Measurements from ENCODE around the gene CXCL16. TPM values are rescaled to one million over a fixed set of nuclear protein-coding genes. Genes with fewer than 3 reads are reported as not detected.

Gene CXCL16
- total RNA-seq, 1 donor from 2014 or later: 0.21 TPM

- H3K36me3 ChIP-seq: no peaks in the 10 kb centered on the region
- H3K4me3 Mint-ChIP-seq: peak overlapping the region; percentile 86
- no peaks in the 10 kb centered on the region for H3K27me3 ChIP-seq
- H3F3A ChIP-seq (ENCODE audit: low read depth): peaks cover 10% of the 10 kb centered on the region
- H3K4me2 ChIP-seq: peak overlapping the region; percentile 98
- H3K4me1 Mint-ChIP-seq: peaks cover 11% of the 10 kb centered on the region
- H3K4me3 ChIP-seq: peak overlapping the region; percentile 89
- H3K9me3 Mint-ChIP-seq: no peaks in the 10 kb centered on the region
- H3K27ac Mint-ChIP-seq: no peak overlapping the region
- no peak overlapping the region for H3K9ac ChIP-seq
- TF ChIP-seq EZH2 (IDR thresholded peaks at IDR 0.05) (no peak), EZH2phosphoT487 (IDR thresholded peaks at IDR 0.05) (no peak)
- TF ChIP-seq, protein P1, sequence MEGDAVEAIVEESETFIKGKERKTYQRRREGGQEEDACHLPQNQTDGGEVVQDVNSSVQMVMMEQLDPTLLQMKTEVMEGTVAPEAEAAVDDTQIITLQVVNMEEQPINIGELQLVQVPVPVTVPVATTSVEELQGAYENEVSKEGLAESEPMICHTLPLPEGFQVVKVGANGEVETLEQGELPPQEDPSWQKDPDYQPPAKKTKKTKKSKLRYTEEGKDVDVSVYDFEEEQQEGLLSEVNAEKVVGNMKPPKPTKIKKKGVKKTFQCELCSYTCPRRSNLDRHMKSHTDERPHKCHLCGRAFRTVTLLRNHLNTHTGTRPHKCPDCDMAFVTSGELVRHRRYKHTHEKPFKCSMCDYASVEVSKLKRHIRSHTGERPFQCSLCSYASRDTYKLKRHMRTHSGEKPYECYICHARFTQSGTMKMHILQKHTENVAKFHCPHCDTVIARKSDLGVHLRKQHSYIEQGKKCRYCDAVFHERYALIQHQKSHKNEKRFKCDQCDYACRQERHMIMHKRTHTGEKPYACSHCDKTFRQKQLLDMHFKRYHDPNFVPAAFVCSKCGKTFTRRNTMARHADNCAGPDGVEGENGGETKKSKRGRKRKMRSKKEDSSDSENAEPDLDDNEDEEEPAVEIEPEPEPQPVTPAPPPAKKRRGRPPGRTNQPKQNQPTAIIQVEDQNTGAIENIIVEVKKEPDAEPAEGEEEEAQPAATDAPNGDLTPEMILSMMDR (IDR thresholded peaks at IDR 0.05): no peak
- no peak overlapping the region for H3K27ac ChIP-seq
- no peak overlapping the region for H2AFZ ChIP-seq (replicated peaks)
- peaks cover 27% of the 10 kb centered on the region for H3K79me2 ChIP-seq (ENCODE audit: low read depth)
- peaks cover 10% of the 10 kb centered on the region for H4K20me1 ChIP-seq (ENCODE audit: low read depth)
- no peaks in the 10 kb centered on the region for H3K36me3 Mint-ChIP-seq
- peaks cover 3% of the 10 kb centered on the region for H3K4me1 ChIP-seq
- H3K27me3 Mint-ChIP-seq (ENCODE audit: insufficient read depth, low read depth): peaks cover 3% of the 10 kb centered on the region
- no peaks in the 10 kb centered on the region for H3K9me3 ChIP-seq (ENCODE audit: low read depth)
- DNase-seq (ENCODE audit: low spot score): no peak
Observed at GRCh38 chr17:4711661-4712181, 28.0 kb downstream of the CXCL16 start.

DNA sequence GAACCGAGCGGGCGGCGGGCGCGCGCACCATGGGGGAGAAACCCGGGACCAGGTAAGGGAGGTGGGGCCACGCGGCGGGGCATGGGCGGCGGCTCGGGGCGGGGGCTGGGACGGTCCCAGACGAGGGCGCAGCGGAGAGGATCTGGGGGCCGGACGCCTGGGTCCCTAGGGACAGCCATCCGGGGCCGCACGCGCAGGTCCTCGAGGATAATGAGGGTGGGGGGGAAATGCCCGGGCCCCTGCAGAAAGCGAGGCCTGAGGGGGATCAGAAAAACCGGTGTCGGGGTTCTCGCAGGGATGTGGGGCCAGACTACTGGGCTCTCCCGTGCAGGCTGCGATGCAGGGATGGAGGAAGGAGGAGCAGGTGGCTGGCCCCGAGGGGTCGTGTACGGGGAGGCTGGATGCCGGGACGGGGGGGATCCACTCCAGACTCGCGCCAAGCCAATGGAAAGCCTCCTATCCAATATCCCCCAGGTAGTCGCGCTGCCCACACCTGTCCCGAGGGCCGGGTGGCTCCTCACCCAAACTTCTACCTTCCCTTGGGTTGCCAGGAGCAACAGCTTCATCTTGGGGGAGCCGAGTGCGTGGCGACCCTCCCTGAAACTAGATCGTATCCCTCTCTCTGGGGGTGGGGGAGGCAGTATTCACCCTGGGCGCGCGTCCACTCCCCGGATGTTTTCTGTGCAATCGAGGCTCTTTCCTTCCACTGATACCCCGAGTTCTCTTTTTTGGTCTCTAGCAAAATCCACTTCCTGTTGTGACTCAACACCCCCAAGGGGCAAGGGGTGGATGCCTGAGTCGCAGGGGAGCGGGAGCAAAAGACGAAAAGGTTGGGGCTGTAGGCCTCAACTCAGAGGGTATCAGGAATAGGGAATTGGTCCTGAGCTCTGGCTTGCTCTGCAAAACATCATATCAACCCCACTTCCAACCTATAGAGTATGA, 28.8 kb downstream of the CXCL16 start:
- Histone ChIP-seq H3K4me3 (peak overlapping the region; percentile 89), H3K9ac (peak overlapping the region; percentile 24), H3K27ac (no peak overlapping the region), H3K4me1 (peaks cover 3% of the 10 kb centered on the region), H3K79me2 (ENCODE audit: low read depth) (peaks cover 27% of the 10 kb centered on the region), H3K36me3 (no peaks in the 10 kb centered on the region), H3K9me3 (ENCODE audit: low read depth) (no peaks in the 10 kb centered on the region), H3K4me2 (peak overlapping the region; percentile 98), H4K20me1 (ENCODE audit: low read depth) (peaks cover 10% of the 10 kb centered on the region), H2AFZ (replicated peaks) (peak overlapping the region; percentile 83), H3K27me3 (no peaks in the 10 kb centered on the region), H3F3A (ENCODE audit: low read depth) (peaks cover 15% of the 10 kb centered on the region)
- no peaks in the 10 kb centered on the region for H3K36me3 Mint-ChIP-seq
- H3K4me1 Mint-ChIP-seq: peaks cover 18% of the 10 kb centered on the region
- no peak overlapping the region for H3K27ac Mint-ChIP-seq
- H3K27me3 Mint-ChIP-seq (ENCODE audit: insufficient read depth, low read depth): peaks cover 3% of the 10 kb centered on the region
- H3K4me3 Mint-ChIP-seq: peak overlapping the region; percentile 86
- TF ChIP-seq EZH2phosphoT487 (IDR thresholded peaks at IDR 0.05): no peak
- no peak for TF ChIP-seq EZH2 (IDR thresholded peaks at IDR 0.05)
- TF ChIP-seq, protein P1 (IDR thresholded peaks at IDR 0.05): no peak
- no peaks in the 10 kb centered on the region for H3K9me3 Mint-ChIP-seq
- no peak for DNase-seq (ENCODE audit: low spot score)

- peaks cover 3% of the 10 kb centered on the region for H3K27me3 Mint-ChIP-seq (ENCODE audit: insufficient read depth, low read depth)
- peak within 1 kb of the TSS; percentile 83 for H2AFZ ChIP-seq (replicated peaks)
- peak within 1 kb of the TSS; percentile 58 for H3K27ac Mint-ChIP-seq
Observed at GRCh38 chr17:4709794-4710692, 29.7 kb downstream of the CXCL16 start, which contains the start of gene ARRB2. TSS of gene ARRB2 (plus strand) at chr17:4710632. CDS start at chr17:4710722, 90 bp downstream.

More at GRCh38 chr17:4709794-4710692, 29.7 kb downstream of the CXCL16 start, which contains the start of gene ARRB2:
- Histone ChIP-seq H3K4me2 (peak within 1 kb of the TSS; percentile 98), H3K27ac (no peak within 1 kb of the TSS), H3K4me3 (peak within 1 kb of the TSS; percentile 89), H3K27me3 (no peaks in the 10 kb centered on the region), H3K9me3 (ENCODE audit: low read depth) (no peaks in the 10 kb centered on the region), H3K9ac (peak within 1 kb of the TSS; percentile 24), H3K36me3 (no peaks in the 10 kb centered on the region), H3K79me2 (ENCODE audit: low read depth) (peaks cover 27% of the 10 kb centered on the region), H3F3A (ENCODE audit: low read depth) (peaks cover 23% of the 10 kb centered on the region), H3K4me1 (peaks cover 3% of the 10 kb centered on the region), H4K20me1 (ENCODE audit: low read depth) (peaks cover 10% of the 10 kb centered on the region)
- peak within 1 kb of the TSS; percentile 86 for H3K4me3 Mint-ChIP-seq
- DNase-seq (ENCODE audit: low spot score): peak; percentile 98
- H3K4me1 Mint-ChIP-seq: peaks cover 23% of the 10 kb centered on the region
- TF ChIP-seq EZH2 (IDR thresholded peaks at IDR 0.05): no peak
- TF ChIP-seq, protein P1 (IDR thresholded peaks at IDR 0.05): peak; percentile 62
- no peaks in the 10 kb centered on the region for H3K36me3 Mint-ChIP-seq
- no peaks in the 10 kb centered on the region for H3K9me3 Mint-ChIP-seq

All from neural progenitor cell (in vitro differentiated cells).